ENCODE results near the gene BRAF. TPM values are rescaled to one million over a fixed set of nuclear protein-coding genes. Genes with fewer than 3 reads are reported as not detected.
"Not testable (repeated sequence)": the region's sequence is repeated elsewhere in the genome, so short reads cannot be mapped to it uniquely, and the experiment has no call there.

The BRAF gene
- total RNA-seq, 1 experiment from 2014 or later = 20.0 TPM

DNA sequence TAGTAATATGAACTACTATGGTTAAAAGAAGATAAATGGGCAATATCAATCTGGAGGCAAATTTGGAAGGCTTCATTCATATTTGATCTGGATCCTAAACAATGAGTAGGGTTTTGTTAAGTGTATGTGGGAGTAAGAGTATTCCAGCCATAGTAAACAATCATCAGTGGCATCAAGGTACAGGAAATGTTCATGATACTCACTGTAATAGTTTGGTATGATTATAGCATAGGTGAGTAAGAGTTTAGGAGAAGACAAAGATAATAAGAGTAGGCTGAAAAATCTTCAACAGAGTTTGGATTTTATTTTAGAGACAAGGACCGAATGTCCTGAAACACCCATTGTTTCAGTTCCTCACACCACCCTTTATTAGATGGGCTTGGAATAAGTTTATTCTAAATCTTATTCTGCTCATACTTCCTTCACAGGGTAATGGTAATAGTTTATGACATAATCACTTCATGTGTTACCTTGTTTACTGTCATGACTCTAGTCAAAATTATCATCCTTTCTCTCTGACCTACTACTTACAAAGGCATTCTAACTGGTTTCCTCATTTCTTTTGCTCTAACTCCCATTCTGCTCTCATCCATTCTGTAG lies 38.9 kb downstream of the BRAF start:
- in situ Hi-C loops (cut with HindIII; ENCODE audit: low sequenced_read_pairs) = no loop called here
- DNase-seq (ENCODE audit: low spot score) = no peak

DNA sequence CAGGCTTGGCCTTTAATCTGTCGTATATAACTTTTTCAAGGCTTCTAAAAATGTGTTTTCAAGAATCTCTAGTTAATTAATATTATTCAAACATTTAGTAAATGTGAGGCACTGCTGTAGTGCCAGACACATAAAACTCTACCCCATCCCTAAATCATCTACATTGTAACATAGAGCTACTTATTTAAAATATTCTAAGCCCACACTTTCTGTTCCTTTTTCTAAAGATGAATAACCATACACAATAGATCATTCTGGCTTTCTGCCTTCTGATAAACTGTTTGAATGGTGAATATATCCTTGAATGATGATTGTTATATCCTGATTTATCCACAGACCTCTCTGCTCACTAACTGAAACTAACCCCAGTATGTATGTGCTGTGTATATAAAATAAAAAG lies 41.4 kb downstream of the BRAF start:
- in situ Hi-C loops (cut with HindIII; ENCODE audit: low sequenced_read_pairs) = no loop called here
- no peak for DNase-seq (ENCODE audit: low spot score)

DNA sequence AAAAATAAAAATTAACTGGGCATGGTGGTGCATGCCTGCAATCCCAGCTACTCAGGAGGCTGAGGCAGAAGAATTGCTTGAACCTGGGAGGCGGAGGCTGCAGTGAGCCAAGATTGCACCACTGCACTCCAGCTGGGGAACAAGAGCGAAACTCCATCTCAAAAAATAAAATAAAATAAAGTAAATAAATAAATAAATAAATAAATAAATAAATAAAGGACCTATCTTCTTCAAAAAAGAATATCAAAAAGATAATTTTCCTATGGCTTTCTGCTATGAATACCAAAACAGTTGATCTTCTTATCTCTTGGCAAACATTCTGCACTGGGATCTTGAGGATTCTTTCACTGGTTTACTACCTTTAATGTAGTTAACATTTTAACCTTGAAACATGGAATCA lies 41.9 kb downstream of the BRAF start:
- in situ Hi-C loops (cut with HindIII; ENCODE audit: low sequenced_read_pairs); DNase-seq (ENCODE audit: low spot score): not testable (repeated sequence)

DNA sequence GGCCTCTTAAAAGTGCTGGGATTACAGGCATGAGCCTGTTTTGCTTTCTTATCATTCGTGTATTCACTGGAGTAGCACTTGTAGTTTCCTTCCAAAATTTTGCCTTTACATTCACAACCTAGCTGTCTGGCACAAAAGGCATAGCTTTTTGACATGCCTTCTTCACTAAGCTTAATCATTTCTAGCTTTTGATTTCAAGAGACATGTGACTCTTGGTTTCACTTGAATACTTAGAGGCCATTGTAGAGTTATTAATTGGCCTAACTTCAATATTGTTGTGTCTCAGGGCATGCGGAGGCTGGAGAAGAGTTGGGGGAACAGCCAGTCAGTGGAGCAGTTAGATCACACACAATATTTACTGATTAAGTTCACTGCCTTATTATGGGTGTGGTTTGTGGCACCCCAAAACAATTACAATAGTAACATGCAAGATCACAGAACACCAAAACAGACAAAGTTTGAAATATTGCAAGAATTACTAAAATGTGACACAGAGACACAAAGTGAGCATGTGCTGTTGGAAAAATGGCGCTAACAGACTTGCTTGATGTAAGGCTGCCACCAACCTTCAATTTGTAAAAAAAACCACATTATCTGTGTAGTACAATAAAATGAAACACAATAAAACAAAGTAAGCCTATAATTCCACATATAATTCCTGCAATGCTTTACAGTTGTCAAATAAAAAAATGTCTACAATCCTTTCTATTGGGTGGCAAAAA lies 43.1 kb downstream of the BRAF start:
- in situ Hi-C loops (cut with HindIII; ENCODE audit: low sequenced_read_pairs) = no loop called here
- DNase-seq (ENCODE audit: low spot score) = no peak

DNA sequence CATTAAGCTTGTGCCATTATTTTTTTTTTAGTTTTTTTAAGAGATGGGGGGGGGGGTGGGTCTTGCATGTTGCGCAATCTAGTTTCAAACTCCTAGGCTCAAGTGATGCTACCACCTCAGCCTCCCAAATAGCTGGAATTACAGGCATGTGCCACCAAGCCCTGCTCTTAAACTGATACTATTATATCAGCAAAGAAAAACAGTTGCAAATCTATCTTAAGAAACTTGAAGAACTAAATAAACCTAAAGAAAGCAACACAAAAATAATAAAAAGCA lies 47.5 kb downstream of the BRAF start:
- in situ Hi-C loops (cut with HindIII; ENCODE audit: low sequenced_read_pairs) = no loop called here
- DNase-seq (ENCODE audit: low spot score) = no peak

DNA sequence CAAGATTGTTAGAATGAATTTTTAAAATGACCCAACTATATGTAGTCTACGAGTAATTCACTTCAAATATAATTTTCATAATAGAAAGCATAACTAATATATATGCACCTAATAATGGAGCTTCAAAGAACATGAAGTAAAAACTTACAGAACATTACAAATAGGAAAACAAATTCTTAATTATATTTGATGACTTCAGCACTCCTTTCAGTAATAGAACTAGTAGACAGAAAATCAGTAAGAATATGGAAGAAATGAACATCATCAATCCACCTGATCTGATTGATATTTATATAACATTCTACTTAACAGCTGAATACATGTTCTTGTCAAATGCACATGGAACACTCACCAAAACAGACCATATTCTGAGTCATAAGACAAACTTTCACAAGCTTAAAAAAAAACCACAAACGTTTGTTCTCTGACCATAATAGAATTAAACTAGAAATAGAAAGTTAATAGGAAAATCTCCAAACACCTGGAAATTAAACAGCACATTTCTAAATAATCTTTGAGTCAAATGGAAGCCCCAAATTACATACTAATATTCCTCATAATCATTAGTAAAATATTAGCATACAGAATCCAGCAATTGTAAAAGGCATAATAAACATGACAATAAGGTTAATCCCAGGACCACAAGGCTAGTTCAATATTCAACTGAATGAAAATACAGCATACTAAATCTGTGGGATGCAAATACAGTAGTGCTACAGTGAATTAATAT lies 48.0 kb downstream of the BRAF start:
- in situ Hi-C loops (cut with HindIII; ENCODE audit: low sequenced_read_pairs) = no loop called here
- no peak for DNase-seq (ENCODE audit: low spot score)

DNA sequence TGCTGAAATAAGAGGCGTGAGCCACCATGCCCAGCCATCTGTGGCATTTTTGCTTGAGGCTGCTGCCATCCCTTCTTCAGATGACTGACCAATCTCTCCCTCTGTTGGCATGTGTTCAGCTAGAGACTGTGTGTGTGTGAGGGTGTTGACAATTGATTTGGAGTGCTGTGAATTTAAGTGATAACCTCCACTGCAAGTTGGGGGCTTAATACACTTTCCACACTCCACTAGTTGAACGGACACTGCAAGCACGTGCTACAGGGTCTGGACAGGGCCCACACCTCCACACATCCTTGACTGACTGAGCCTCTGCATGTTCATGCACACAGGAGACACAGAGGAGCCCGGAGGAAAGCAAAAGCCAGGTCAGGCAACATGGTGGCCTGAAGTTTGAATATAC lies 51.3 kb downstream of the BRAF start:
- DNase-seq (ENCODE audit: low spot score) = no peak
- in situ Hi-C loops (cut with HindIII; ENCODE audit: low sequenced_read_pairs) = no loop called here

DNA sequence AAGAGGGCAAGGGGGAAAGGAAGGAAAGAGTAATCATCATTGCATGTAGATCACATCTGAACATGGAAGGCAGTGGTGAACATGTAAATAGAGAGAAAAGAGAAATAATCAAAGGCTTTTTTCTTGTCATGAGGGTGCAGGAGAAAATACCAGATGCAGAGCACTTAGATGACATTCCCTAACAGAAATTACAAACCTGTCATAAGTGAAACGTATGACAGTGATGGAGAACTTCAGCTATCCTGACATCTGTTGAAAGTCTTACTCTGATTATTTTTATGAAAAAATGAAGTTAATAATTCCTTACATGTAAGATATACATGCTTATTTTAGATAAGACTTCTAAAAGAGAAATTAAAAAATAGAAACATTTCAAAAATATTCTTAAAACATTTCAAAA lies 54.7 kb downstream of the BRAF start:
- in situ Hi-C loops (cut with HindIII; ENCODE audit: low sequenced_read_pairs) = no loop called here
- DNase-seq (ENCODE audit: low spot score) = no peak

DNA sequence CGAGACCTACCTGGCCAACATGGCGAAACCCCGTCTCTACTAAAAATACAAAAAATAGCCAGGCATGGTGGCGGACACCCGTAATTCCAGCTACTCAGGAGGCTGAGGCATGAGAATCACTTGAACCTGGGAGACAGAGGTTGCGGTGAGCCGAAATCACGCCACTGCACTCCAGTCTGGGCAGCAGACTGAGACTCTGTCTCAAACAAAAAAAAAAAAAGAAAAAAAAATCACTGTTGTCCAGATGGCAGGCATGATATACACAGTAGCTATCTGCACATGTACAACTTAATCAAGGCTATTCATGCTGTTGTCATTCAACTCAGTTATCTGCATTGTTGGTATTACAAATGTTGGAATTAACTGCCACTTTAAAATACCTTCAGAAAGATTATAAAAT lies 55.3 kb downstream of the BRAF start:
- no peak for DNase-seq (ENCODE audit: low spot score)

DNA sequence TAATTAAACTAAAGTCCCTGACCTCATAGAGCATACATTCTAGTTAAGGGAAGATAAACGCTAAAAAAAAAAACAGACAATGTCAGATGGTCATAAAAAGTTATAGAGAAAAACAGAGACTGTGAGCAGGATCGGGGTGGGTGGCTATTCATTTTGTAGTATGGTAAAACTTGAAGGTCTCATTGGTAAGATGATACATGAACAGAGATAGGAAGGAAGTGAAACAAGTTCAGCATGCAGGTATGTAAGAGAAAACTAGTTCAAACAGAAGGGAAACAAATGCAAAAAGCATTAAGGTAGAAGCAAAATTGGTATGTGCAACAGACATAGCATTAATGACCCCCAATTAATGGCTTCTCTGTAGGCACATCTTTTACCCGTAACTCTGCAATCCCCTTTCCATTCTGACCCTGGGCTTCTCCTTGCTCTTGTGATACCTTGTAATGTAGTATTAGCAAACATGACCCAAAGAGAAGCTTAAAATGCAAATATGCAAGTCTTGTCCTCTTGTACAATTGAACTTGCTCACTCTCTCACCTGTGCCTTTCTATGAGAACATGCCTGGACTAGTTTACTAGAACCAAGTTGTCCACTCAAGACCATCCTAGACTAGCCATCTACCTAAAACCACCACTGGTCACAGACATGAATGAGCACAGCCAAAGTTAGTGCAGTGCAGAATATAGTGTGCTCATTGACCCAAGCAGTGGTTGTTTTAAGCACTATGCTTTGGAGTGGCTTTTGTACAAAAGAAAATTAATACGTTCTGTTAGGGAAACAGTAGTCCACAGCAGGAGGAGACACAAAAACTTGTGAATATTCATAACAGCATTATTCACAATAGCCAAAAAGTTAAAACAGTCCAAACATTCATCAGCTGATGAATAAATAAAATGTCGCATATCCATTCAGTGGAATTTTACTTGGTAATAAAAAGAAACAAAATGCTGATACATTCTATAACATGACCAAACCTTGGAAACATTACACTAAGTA lies 57.0 kb downstream of the BRAF start:
- in situ Hi-C loops (cut with HindIII; ENCODE audit: low sequenced_read_pairs) = no loop called here
- no peak for DNase-seq (ENCODE audit: low spot score)

More for the DNA sequence above, 55.3 kb downstream of the BRAF start:
- in situ Hi-C loops (cut with HindIII; ENCODE audit: low sequenced_read_pairs) = no loop called here

DNA sequence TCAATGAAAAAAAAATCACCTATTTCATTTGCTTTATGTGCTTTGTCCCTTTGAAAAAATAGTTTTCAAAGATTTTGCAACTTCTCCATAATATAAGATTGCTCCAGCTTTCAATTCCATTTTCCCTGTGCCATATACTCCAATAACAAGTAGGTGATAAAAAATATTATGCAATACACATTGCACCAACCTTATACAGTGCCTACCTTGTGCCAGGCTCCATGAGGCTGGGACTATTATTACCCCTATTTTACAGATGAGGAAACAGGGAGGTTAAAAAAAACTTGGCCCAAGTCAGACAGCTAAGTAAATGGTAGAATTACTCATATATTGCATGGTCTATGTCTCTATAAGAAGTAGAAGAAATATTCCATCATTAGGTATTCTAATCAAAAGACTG lies 57.8 kb downstream of the BRAF start:
- DNase-seq (ENCODE audit: low spot score) = no peak
- in situ Hi-C loops (cut with HindIII; ENCODE audit: low sequenced_read_pairs) = no loop called here

DNA sequence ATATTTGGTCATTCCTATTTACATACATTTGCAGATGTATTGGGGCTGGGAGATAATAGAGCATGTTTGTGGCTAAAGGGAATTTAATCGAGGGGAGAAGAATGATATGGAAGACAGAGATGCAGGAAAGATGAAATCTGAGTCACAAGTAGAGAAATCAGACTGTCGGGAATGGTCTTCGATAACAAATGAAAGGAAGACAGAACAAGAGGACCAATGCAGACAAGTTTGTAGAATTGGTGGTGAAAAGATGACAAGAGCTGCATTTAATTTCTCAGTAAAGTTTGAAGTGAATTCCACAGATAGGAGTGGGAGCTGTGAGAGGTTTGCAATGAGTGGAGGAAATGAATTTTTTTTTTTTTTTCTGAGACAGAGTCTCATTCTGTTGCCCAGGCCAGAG lies 60.0 kb downstream of the BRAF start:
- DNase-seq (ENCODE audit: low spot score) = no peak
- in situ Hi-C loops (cut with HindIII; ENCODE audit: low sequenced_read_pairs) = no loop called here

DNA sequence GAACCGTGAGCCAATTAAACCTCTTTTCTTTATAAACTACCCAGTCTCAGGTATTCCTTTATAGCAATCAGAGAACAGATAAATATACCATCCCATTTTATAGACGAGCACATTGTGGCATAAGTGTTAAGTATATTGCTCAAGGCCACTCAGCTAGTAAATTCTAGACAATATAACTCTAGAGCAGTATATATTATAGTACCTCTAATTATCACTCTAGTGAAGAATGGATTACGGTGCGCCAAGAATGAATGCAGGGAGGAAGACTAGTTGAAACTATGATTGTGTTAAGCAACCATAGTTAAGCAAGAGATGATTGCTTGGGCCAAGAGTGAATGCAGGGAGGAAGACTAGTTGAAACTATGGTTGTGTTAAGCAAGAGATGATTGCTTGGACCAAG lies 60.9 kb downstream of the BRAF start:
- no peak for DNase-seq (ENCODE audit: low spot score)
- in situ Hi-C loops (cut with HindIII; ENCODE audit: low sequenced_read_pairs) = no loop called here

DNA sequence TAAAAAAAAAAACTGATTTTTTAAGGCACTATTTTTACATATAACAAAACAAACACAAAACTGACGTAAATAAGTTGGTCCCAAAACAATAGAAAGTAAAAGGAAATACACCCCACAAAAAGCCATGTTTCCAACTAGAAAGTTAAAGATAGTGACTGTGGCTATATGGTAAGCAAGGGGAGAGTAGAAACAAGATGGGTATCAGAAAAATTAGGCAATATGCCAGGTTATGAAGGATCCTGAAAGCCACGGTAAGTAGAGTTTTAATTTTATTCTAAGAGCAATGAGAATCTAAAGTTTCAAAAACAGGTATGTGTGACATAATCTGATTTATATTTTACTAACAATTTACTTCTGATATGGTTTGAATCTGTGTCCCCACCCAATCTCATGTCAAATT lies 61.5 kb downstream of the BRAF start:
- in situ Hi-C loops (cut with HindIII; ENCODE audit: low sequenced_read_pairs) = no loop called here
- DNase-seq (ENCODE audit: low spot score) = no peak

DNA sequence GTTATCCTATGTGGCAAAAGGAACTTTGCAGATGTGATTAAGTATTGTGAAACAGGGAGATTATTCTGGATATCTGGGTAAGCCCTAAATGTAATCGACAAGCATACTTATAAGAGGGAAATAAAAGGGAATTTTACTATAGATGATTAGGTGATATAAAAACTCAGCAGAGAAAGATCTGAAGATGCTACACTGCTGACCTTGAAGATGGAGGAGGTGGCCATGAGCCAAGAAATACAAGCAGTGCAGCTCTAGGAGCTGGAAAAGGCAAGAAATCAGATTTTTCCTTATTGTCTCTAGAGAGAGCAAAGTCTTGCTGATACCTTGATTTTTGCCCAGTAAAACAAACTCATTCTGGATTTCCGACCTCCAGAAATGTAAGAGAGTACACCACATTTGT lies 67.7 kb downstream of the BRAF start:
- in situ Hi-C loops (cut with HindIII; ENCODE audit: low sequenced_read_pairs) = no loop called here
- peak; percentile 53 for DNase-seq (ENCODE audit: low spot score)

DNA sequence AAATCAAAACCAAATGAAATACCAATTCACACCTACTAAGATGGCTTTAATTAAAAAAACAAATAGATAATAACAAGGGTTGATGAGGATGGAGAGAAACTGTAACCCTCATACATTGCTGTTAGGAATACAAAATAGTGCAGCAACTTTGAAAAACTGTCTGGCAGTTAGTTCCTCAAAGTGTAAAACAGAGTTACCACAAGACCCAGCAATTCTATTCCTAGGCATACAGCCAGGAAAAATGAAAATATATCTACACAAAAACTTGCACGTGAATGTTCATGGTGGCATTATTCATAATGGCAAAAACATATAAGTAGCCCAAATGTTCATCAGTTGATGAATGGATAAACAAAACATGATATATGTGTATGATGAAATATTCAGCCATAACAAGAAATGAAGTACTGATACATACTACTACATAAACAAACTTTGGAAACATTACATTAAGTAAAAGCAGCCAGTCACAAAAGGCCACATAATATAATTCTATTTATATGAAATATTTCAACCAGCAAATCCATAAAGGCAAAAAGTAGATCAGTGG lies 83.5 kb downstream of the BRAF start:
- DNase-seq (ENCODE audit: low spot score) = no peak
- in situ Hi-C loops (cut with HindIII; ENCODE audit: low sequenced_read_pairs) = no loop called here

DNA sequence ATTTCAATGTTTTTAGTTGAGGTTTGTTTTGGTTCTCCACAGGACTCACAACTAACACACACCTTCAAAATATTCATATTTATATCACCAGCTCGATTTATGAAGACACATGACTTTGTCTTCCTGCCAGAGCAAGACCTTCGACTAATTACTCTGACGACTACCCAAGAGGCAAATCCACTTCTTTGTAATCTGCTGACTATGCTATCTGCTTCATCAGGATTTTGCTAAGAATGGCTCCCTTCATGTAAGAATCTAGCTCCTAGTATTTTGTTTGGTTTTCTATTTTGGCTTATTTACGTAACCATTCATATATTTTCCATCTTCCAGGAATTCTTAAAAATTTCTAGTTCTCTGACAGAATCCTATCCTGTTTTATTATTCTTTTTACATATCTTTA lies 93.0 kb downstream of the BRAF start:
- no peak for DNase-seq (ENCODE audit: low spot score)
- in situ Hi-C loops (cut with HindIII; ENCODE audit: low sequenced_read_pairs) = no loop called here

DNA sequence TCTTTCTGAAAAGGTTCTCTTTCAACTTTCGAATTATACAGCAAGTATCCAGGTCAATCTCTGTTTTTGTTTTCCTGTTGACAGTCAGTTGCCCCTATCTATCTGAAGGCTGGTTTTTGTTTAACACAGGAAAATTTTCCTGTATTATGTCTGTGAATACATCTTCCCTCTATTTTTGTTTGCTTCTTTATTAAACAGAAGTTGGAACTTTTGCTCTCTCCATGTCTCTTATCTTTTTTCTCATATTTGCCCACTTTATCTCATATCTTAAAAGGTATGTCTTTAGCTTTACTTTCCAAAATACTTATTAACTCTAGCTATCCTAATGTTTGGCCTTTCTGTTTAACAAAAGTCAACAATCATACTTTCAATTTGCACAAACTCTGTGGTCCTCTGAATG lies 95.0 kb downstream of the BRAF start:
- in situ Hi-C loops (cut with HindIII; ENCODE audit: low sequenced_read_pairs) = no loop called here
- no peak for DNase-seq (ENCODE audit: low spot score)

DNA sequence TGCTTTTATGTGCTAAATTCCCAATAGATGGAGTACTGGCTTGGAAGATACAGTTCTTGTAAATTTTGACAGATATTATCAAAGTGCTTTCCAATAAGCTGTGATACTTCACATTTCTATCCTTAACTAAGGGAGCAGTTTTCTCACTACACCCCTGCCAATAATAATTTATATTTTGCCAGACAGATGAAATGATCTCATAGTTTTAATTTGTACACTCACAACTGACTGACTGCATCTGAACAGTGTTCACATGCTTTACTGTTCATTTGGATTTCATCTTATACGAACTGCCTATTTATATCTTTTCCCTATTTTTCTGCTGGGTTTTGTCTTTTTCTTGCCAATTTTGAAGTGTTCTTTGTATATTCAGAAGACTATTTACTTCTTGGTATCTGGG lies 96.0 kb downstream of the BRAF start:
- in situ Hi-C loops (cut with HindIII; ENCODE audit: low sequenced_read_pairs) = no loop called here
- no peak for DNase-seq (ENCODE audit: low spot score)
